Measurements from ENCODE around the gene BLNK. TPM values are rescaled to one million over a fixed set of nuclear protein-coding genes. Genes with fewer than 3 reads are reported as not detected.

BLNK gene
- 0.38 and 0.55 TPM in 2 replicates for total RNA-seq

GRCh38 chr10:96271016-96271815 is at the start of gene BLNK:
Gene BLNK, minus strand, starts transcription at chr10:96271569. Its CDS starts 171 bp downstream, at chr10:96271398.
- Histone ChIP-seq H3K27me3 (ENCODE audit: control insufficient read depth, insufficient read depth, low read length) (no peaks in the 10 kb centered on the region), H3K4me3 (ENCODE audit: low read depth, low read length) (peak within 1 kb of the TSS; percentile 19), H3K36me3 (ENCODE audit: control insufficient read depth, insufficient read depth, low read length) (no peaks in the 10 kb centered on the region)
- peak; percentile 28 for DNase-seq (ENCODE audit: low read depth)
- TF ChIP-seq, protein P1, sequence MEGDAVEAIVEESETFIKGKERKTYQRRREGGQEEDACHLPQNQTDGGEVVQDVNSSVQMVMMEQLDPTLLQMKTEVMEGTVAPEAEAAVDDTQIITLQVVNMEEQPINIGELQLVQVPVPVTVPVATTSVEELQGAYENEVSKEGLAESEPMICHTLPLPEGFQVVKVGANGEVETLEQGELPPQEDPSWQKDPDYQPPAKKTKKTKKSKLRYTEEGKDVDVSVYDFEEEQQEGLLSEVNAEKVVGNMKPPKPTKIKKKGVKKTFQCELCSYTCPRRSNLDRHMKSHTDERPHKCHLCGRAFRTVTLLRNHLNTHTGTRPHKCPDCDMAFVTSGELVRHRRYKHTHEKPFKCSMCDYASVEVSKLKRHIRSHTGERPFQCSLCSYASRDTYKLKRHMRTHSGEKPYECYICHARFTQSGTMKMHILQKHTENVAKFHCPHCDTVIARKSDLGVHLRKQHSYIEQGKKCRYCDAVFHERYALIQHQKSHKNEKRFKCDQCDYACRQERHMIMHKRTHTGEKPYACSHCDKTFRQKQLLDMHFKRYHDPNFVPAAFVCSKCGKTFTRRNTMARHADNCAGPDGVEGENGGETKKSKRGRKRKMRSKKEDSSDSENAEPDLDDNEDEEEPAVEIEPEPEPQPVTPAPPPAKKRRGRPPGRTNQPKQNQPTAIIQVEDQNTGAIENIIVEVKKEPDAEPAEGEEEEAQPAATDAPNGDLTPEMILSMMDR (IDR thresholded peaks at IDR 0.05; ENCODE audit: insufficient read depth, low read length, poor library complexity, severe bottlenecking) = no peak

GRCh38 chr10:96319754-96320474 is 48.5 kb upstream of the BLNK start:
- Histone ChIP-seq H3K4me3 (ENCODE audit: low read depth, low read length) (no peak overlapping the region), H3K27me3 (ENCODE audit: control insufficient read depth, insufficient read depth, low read length) (no peaks in the 10 kb centered on the region), H3K36me3 (ENCODE audit: control insufficient read depth, insufficient read depth, low read length) (no peaks in the 10 kb centered on the region)
- TF ChIP-seq, protein P1 (IDR thresholded peaks at IDR 0.05; ENCODE audit: insufficient read depth, low read length, poor library complexity, severe bottlenecking) = no peak
- DNase-seq (ENCODE audit: low read depth) = no peak

DNA sequence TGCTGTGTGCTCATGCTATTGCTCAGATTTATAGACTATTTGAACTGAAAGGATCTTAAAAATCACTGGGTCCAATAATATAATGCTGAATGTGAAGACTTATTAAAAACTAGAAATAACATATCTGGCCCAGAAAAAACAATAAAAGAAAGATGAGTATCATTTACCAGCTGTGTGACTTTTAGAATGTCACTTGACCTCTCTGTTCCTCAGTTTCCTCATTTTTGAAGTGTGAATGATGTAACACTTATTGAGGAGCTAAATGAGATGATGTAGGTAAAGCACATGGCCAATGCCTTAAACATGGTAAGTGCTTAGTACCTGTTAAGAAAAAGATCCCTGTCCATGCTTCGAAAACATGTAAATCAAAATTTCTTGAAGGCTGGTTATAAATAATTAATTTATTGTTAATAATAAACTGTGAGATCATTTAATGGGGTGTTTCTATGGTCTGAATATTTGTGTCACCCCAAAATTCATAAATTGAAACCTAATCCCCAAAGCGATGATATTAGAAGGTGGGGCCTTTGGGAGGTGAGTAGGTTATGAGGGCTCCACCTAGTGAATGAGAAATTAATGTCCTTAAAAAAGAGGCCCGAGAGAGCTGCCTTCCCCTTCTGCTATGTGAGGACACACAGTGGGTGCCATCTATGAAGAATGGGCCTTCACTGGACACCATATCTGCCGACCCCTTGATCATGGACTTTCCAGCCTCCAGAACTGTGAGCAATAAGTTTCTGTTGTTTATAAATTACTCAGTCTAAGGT is 45.9 kb upstream of the BLNK start:
- TF ChIP-seq, protein P1 (IDR thresholded peaks at IDR 0.05; ENCODE audit: insufficient read depth, low read length, poor library complexity, severe bottlenecking) = no peak
- no peaks in the 10 kb centered on the region for H3K27me3 ChIP-seq (ENCODE audit: control insufficient read depth, insufficient read depth, low read length)
- DNase-seq (ENCODE audit: low read depth) = no peak
- H3K36me3 ChIP-seq (ENCODE audit: control insufficient read depth, insufficient read depth, low read length) = no peaks in the 10 kb centered on the region
- no peak overlapping the region for H3K4me3 ChIP-seq (ENCODE audit: low read depth, low read length)

- Histone ChIP-seq H3K27me3 (ENCODE audit: control insufficient read depth, insufficient read depth, low read length) (no peaks in the 10 kb centered on the region), H3K4me3 (ENCODE audit: low read depth, low read length) (no peak overlapping the region), H3K36me3 (ENCODE audit: control insufficient read depth, insufficient read depth, low read length) (no peaks in the 10 kb centered on the region)
- no peak for DNase-seq (ENCODE audit: low read depth)
- TF ChIP-seq, protein P1 (IDR thresholded peaks at IDR 0.05; ENCODE audit: insufficient read depth, low read length, poor library complexity, severe bottlenecking) = no peak
Observed at GRCh38 chr10:96313344-96313743, 42.0 kb upstream of the BLNK start.

DNA sequence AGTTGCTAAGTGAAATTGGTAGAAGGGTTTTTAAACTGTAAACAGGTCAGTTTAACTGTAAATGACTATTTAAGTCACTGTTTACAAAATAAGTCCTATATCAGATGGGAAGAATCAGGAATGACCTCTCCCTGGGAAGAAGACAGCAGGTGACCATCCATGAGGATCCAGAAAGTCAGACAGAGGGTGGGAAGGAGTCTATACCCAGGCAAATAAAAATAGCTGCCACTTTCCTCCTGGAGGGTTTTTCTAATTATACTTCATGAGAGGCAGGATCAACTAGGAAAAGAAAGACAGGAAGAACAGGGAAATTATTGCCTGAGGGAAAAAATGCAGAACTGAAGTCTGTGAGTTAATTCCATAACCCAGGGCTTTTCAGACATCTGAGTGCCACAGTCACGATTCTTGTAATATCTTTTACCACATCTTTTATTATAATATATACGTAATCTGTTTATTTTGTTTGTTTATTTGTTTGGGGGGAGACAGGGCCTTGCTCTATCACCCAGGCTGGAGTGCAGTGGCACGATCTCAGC is 39.9 kb upstream of the BLNK start:
- no peak for DNase-seq (ENCODE audit: low read depth)
- no peaks in the 10 kb centered on the region for H3K27me3 ChIP-seq (ENCODE audit: control insufficient read depth, insufficient read depth, low read length)
- no peaks in the 10 kb centered on the region for H3K36me3 ChIP-seq (ENCODE audit: control insufficient read depth, insufficient read depth, low read length)
- TF ChIP-seq, protein P1 (IDR thresholded peaks at IDR 0.05; ENCODE audit: insufficient read depth, low read length, poor library complexity, severe bottlenecking) = no peak
- H3K4me3 ChIP-seq (ENCODE audit: low read depth, low read length) = no peak overlapping the region

Data from kidney epithelial cell (primary cell).